Keratinocyte (primary cell): Measurements from ENCODE around the gene KCNC2. TPM values are rescaled to one million over a fixed set of nuclear protein-coding genes. Genes with fewer than 3 reads are reported as not detected.
"Not testable (repeated sequence)": the region's sequence is repeated elsewhere in the genome, so short reads cannot be mapped to it uniquely, and the experiment has no call there.

ENCODE experiments used
- DNase-seq: peaks from one replicate; pipeline ENCODE4 v3.0.0-alpha.2; 2011; ENCODE audit warnings: low read depth, missing footprints, low spot score
- FAIRE-seq: peaks from 2 replicates; lab custom pipeline; 2011; peaks lifted over from hg19 to GRCh38; lab: Jason Lieb, UNC
- H2AFZ ChIP-seq: 2 replicates; pipeline ENCODE4 v1.6.0; 2012; ENCODE audit warnings: low read length, control low read depth, inconsistent platforms; ENCODE audit not compliant: control insufficient read depth
- H3K27ac ChIP-seq: 2 replicates; pipeline ENCODE4 v1.5.1; 2011; ENCODE audit warnings: low read length; ENCODE audit not compliant: control insufficient read depth, insufficient read depth
- H3K27me3 ChIP-seq: 3 replicates; pipeline ENCODE4 v1.6.0; 2011; ENCODE audit warnings: low read length; ENCODE audit not compliant: control insufficient read depth, insufficient read depth; ENCODE audit errors: extremely low read depth
- H3K36me3 ChIP-seq, 2 experiments: 2 replicates in 1 of 2; 3 replicates in 1 of 2; pipeline ENCODE4 v1.5.1; 2011; ENCODE audit warnings: low read length in 2 of 2, mild to moderate bottlenecking in 1 of 2; ENCODE audit not compliant: control insufficient read depth in 2 of 2, insufficient read depth in 2 of 2; ENCODE audit errors: extremely low read depth in 1 of 2
- H3K4me1 ChIP-seq: 3 replicates; pipeline ENCODE4 v1.5.1; 2011; ENCODE audit warnings: low read length; ENCODE audit not compliant: control insufficient read depth, insufficient read depth; ENCODE audit errors: extremely low read depth
- H3K4me2 ChIP-seq: 3 replicates; pipeline ENCODE4 v1.6.0; 2011; ENCODE audit warnings: low read depth, low read length; ENCODE audit not compliant: control insufficient read depth, insufficient read depth; ENCODE audit errors: extremely low read depth
- H3K4me3 ChIP-seq, 3 experiments: fragments of 200-600 bp in 1 of 3; sonication (generic) in 1 of 3; 2 replicates in 2 of 3; 3 replicates in 1 of 3; pipeline ENCODE4 v1.5.1; 2011 to 2016; ENCODE audit warnings: low read length in 3 of 3, mild to moderate bottlenecking in 3 of 3, control low read depth in 2 of 3, inconsistent platforms in 1 of 3, low read depth in 1 of 3, mixed read lengths in 1 of 3, mixed run types in 1 of 3, moderate library complexity in 1 of 3; ENCODE audit not compliant: control insufficient read depth in 2 of 3, insufficient read depth in 2 of 3; ENCODE audit errors: extremely low read depth in 1 of 3
- H3K79me2 ChIP-seq: 2 replicates; pipeline ENCODE4 v1.6.0; 2012; ENCODE audit warnings: low read length; ENCODE audit not compliant: control insufficient read depth, insufficient read depth
- H3K9ac ChIP-seq: 3 replicates; pipeline ENCODE4 v1.6.0; 2011; ENCODE audit warnings: low read length; ENCODE audit not compliant: control insufficient read depth, insufficient read depth; ENCODE audit errors: extremely low read depth
- H3K9me1 ChIP-seq: 3 replicates; pipeline ENCODE4 v1.6.0; 2011; ENCODE audit warnings: low read length; ENCODE audit not compliant: control insufficient read depth, insufficient read depth; ENCODE audit errors: extremely low read depth
- H3K9me3 ChIP-seq: 2 replicates; pipeline ENCODE4 v1.5.1; 2012; ENCODE audit warnings: low read depth, low read length; ENCODE audit not compliant: control insufficient read depth
- H4K20me1 ChIP-seq: 3 replicates; pipeline ENCODE4 v1.6.0; 2011; ENCODE audit warnings: low read length; ENCODE audit not compliant: control insufficient read depth, insufficient read depth; ENCODE audit errors: extremely low read depth
- CTCF ChIP-seq, 3 experiments: IDR thresholded peaks in 1 of 3; conservative IDR thresholded peaks in 1 of 3; optimal IDR thresholded peaks in 1 of 3; 2 replicates in 2 of 3; 3 replicates in 1 of 3; pipeline versions ENCODE3 to v1.5.1; 2011; ENCODE audit warnings: low read length in 3 of 3, mild to moderate bottlenecking in 3 of 3, moderate library complexity in 2 of 3, control low read depth in 1 of 3, inconsistent platforms in 1 of 3; ENCODE audit not compliant: insufficient read depth in 2 of 3; ENCODE audit errors: extremely low read depth in 1 of 3
- EZH2 ChIP-seq: IDR thresholded peaks from one replicate; pipeline ENCODE4 v1.6.1; 2012; ENCODE audit warnings: inconsistent platforms, mild to moderate bottlenecking, low read length, moderate library complexity
- dilution Hi-C: fragments of 300-500 bp; cut with MboI; formaldehyde crosslinking; loops from one replicate; pipeline ENCODE4 v1.7.0; 2020; ENCODE audit warnings: low sequenced_read_pairs; ENCODE audit not compliant: extremely low pct_ligation_motif_present
- polyA plus RNA-seq, 5 experiments: library from polyadenylated mRNA; depleted of rRNA in 3 of 5; stranded (reverse) in 3 of 5; stranded (forward) in 1 of 5; unstranded in 1 of 5; fragments of >200 nt; gene quantifications; 1 replicate in 1 of 5; 2 replicates in 3 of 5; 3 replicates in 1 of 5; pipeline versions ENCODE4 v1.2.1 to v1.2.3, GENCODE V29; 2011 to 2012; ENCODE audit warnings: missing spikeins in 2 of 5, low read depth in 1 of 5, low replicate concordance in 1 of 5

KCNC2 gene
- polyA plus RNA-seq, 1 donor (not counting 4 experiments of a cell fraction or from before 2014, with no cell fraction given), result not detected

GRCh38 chr12:75192196-75192595 is 17.4 kb downstream of the KCNC2 start:
- no peaks in the 10 kb centered on the region for H3K9me1 ChIP-seq
- H3K4me3 ChIP-seq, result no peak overlapping the region
- FAIRE-seq (no peak), DNase-seq (no peak)
- no peaks in the 10 kb centered on the region for H3K9me3 ChIP-seq
- H3K4me1 ChIP-seq, result peaks cover 9% of the 10 kb centered on the region
- H3K27ac ChIP-seq, result no peak overlapping the region
- H3K27me3 ChIP-seq, result no peaks in the 10 kb centered on the region
- no peaks in the 10 kb centered on the region for H3K79me2 ChIP-seq
- no peak overlapping the region for H2AFZ ChIP-seq
- dilution Hi-C loops, result no loop called here
- H3K36me3 ChIP-seq, result no peaks in the 10 kb centered on the region
- H3K4me2 ChIP-seq, result no peak overlapping the region
- TF ChIP-seq CTCF (optimal IDR thresholded peaks at IDR 0.05 in 1 of 3, IDR thresholded peaks at IDR 0.05 in 1 of 3, conservative IDR thresholded peaks at IDR 0.05 in 1 of 3; ENCODE audit: extremely low read depth in 1 of 3, insufficient read depth in 2 of 3, low read length in 3 of 3), result no peak
- TF ChIP-seq EZH2, result no peak
- H4K20me1 ChIP-seq, result no peaks in the 10 kb centered on the region
- no peak overlapping the region for H3K9ac ChIP-seq

GRCh38 chr12:75190846-75191245 is 18.8 kb downstream of the KCNC2 start:
- H3K4me1 ChIP-seq, result no peaks in the 10 kb centered on the region
- no peaks in the 10 kb centered on the region for H3K9me1 ChIP-seq
- H3K79me2 ChIP-seq, result no peaks in the 10 kb centered on the region
- H3K9me3 ChIP-seq, result no peaks in the 10 kb centered on the region
- no peak overlapping the region for H2AFZ ChIP-seq
- TF ChIP-seq EZH2, result no peak
- TF ChIP-seq CTCF (optimal IDR thresholded peaks at IDR 0.05 in 1 of 3, IDR thresholded peaks at IDR 0.05 in 1 of 3, conservative IDR thresholded peaks at IDR 0.05 in 1 of 3; ENCODE audit: extremely low read depth in 1 of 3, insufficient read depth in 2 of 3, low read length in 3 of 3), result no peak
- no peaks in the 10 kb centered on the region for H3K27me3 ChIP-seq
- dilution Hi-C loops, result no loop called here
- no peak overlapping the region for H3K4me2 ChIP-seq
- no peak overlapping the region for H3K9ac ChIP-seq
- H3K36me3 ChIP-seq, result no peaks in the 10 kb centered on the region
- DNase-seq, result no peak
- no peak for FAIRE-seq
- no peak overlapping the region for H3K27ac ChIP-seq
- no peaks in the 10 kb centered on the region for H4K20me1 ChIP-seq
- H3K4me3 ChIP-seq, result no peak overlapping the region

- H2AFZ ChIP-seq, H3K79me2 ChIP-seq, DNase-seq, H3K9me1 ChIP-seq, dilution Hi-C loops, H3K27me3 ChIP-seq, FAIRE-seq, H3K9ac ChIP-seq, H3K4me1 ChIP-seq, H3K4me2 ChIP-seq, H3K27ac ChIP-seq, H4K20me1 ChIP-seq, H3K4me3 ChIP-seq, H3K36me3 ChIP-seq, H3K9me3 ChIP-seq: not testable (repeated sequence)
Observed at GRCh38 chr12:75185881-75186280, 23.8 kb downstream of the KCNC2 start.
